Fibroblast of mammary gland (primary cell): ENCODE results near the gene CPNE5.
A peak's percentile ranks its signal among the peaks of the same experiment; 100 is the strongest.

ENCODE experiments used
- DNase-seq: peaks from one replicate; pipeline ENCODE4 v3.0.0-alpha.2; 2010; ENCODE audit warnings: low read depth
- H3K4me3 ChIP-seq: 2 replicates; pipeline ENCODE4 v1.5.1; 2011; ENCODE audit warnings: low read depth, mild to moderate bottlenecking, low read length, moderate library complexity; ENCODE audit not compliant: control insufficient read depth
- CTCF ChIP-seq: conservative IDR thresholded peaks from 2 replicates; pipeline ENCODE4 v1.5.1; 2011; ENCODE audit warnings: low read depth, low read length, inconsistent platforms; ENCODE audit not compliant: control insufficient read depth, insufficient read depth

The CPNE5 gene

GRCh38 chr6:36827261-36828079 is 11.8 kb downstream of the CPNE5 start:
- DNase-seq, result peak; percentile 78
- H3K4me3 ChIP-seq, result no peak overlapping the region
- TF ChIP-seq CTCF, result no peak

- H3K4me3 ChIP-seq, result no peak overlapping the region
- no peak for TF ChIP-seq CTCF
- DNase-seq, result peak; percentile 40
Observed at GRCh38 chr6:36826520-36827227, 12.6 kb downstream of the CPNE5 start.

GRCh38 chr6:36825994-36826393 is 13.2 kb downstream of the CPNE5 start:
- H3K4me3 ChIP-seq, result no peak overlapping the region
- DNase-seq, result no peak
- no peak for TF ChIP-seq CTCF

- H3K4me3 ChIP-seq, result no peak overlapping the region
- DNase-seq, result no peak
- TF ChIP-seq CTCF, result no peak
Observed at GRCh38 chr6:36825452-36825851, 13.8 kb downstream of the CPNE5 start.

GRCh38 chr6:36824253-36824652 is 15.0 kb downstream of the CPNE5 start:
- DNase-seq, result no peak
- no peak overlapping the region for H3K4me3 ChIP-seq
- TF ChIP-seq CTCF, result no peak

- TF ChIP-seq CTCF, result no peak
- DNase-seq, result peak; percentile 73
- H3K4me3 ChIP-seq, result no peak overlapping the region
Observed at GRCh38 chr6:36823421-36824096, 15.7 kb downstream of the CPNE5 start.
